ENCODE results near the gene RBM15. TPM values are rescaled to one million over a fixed set of nuclear protein-coding genes. Genes with fewer than 3 reads are reported as not detected.

The RBM15 gene
- total RNA-seq, 1 donor from 2014 or later: 36.6 TPM

DNA sequence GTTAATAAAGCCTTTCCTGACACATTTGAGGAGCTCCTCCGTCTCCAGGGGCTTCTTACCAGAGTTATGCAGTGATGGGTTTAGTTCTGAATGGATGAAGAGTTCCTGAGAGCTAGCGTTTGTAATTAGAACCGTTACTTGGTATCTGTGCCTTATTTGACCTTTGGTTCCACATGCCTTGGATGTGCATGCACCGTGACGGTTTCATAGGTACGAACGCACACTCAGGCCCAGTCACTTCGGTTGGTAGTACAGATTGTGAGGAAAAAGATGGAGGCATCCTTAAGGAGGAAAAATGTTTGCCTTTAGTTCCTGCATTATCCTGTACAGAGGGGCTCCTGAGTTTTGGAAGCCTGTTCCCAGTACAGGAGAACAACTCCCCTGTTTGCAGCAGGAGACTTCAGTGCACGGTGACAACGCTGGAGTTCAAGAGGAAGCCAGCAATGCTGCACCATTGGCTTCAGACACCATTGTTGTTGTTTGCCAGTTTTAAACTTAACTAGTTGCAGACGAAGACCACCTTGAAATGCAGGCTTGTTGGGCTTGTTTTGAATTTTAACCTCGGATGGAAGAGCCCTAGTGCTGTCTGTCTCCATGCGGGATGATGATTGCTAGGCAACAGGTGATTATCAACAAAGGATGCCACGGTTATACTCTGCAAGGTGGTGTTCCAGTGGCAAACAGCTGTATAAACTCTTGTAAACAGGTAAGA lies 8.2 kb downstream of the RBM15 start:
- H3K4me3 ChIP-seq: no peak overlapping the region
- no peaks in the 10 kb centered on the region for H3K9me3 ChIP-seq
- H3K27me3 ChIP-seq: no peaks in the 10 kb centered on the region
- H3K4me1 ChIP-seq: peaks cover 93% of the 10 kb centered on the region
- no peak overlapping the region for H3K27ac ChIP-seq
- intact Hi-C loops (cut with DNase I): no loop called here
- DNase-seq (ENCODE audit: extremely low spot score in 2 of 2): no peak
- H3K36me3 ChIP-seq: peaks cover 0 to 9% of the 10 kb centered on the region in 2 donors
- TF ChIP-seq, protein P1, sequence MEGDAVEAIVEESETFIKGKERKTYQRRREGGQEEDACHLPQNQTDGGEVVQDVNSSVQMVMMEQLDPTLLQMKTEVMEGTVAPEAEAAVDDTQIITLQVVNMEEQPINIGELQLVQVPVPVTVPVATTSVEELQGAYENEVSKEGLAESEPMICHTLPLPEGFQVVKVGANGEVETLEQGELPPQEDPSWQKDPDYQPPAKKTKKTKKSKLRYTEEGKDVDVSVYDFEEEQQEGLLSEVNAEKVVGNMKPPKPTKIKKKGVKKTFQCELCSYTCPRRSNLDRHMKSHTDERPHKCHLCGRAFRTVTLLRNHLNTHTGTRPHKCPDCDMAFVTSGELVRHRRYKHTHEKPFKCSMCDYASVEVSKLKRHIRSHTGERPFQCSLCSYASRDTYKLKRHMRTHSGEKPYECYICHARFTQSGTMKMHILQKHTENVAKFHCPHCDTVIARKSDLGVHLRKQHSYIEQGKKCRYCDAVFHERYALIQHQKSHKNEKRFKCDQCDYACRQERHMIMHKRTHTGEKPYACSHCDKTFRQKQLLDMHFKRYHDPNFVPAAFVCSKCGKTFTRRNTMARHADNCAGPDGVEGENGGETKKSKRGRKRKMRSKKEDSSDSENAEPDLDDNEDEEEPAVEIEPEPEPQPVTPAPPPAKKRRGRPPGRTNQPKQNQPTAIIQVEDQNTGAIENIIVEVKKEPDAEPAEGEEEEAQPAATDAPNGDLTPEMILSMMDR (IDR thresholded peaks at IDR 0.05): no peak
- TF ChIP-seq POLR2A (IDR thresholded peaks at IDR 0.05) (no peak), POLR2AphosphoS5 (IDR thresholded peaks at IDR 0.05; ENCODE audit: insufficient read depth in 1 of 2, low read depth in 1 of 2) (no peak)

DNA sequence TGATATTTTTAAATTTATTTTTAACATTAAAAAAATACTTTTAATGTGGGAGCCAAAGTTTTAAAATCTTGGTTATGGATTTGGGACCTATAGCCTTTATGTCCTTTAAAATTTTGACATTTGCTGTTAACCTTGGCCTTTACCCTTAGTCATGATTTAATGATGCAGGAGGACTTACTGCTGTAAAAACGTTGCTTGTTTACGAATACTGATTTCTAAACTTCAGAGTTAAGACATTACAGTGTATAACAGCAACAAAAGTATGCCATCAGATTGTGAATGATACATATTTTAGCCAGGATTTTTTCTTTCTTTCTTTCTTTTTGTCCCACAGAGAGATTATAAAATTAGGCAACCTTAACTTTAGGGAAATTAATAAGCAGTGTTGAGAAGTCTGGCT lies 8.9 kb downstream of the RBM15 start:
- no peak overlapping the region for H3K27ac ChIP-seq
- peaks cover 0 to 9% of the 10 kb centered on the region in 2 donors for H3K36me3 ChIP-seq
- no peaks in the 10 kb centered on the region for H3K27me3 ChIP-seq
- H3K4me3 ChIP-seq: no peak overlapping the region
- H3K9me3 ChIP-seq: no peaks in the 10 kb centered on the region
- peaks cover 86% of the 10 kb centered on the region for H3K4me1 ChIP-seq
- no peak for DNase-seq (ENCODE audit: extremely low spot score in 2 of 2)
- intact Hi-C loops (cut with DNase I): no loop called here
- TF ChIP-seq POLR2A (IDR thresholded peaks at IDR 0.05): no peak
- TF ChIP-seq, protein P1 (IDR thresholded peaks at IDR 0.05): no peak

DNA sequence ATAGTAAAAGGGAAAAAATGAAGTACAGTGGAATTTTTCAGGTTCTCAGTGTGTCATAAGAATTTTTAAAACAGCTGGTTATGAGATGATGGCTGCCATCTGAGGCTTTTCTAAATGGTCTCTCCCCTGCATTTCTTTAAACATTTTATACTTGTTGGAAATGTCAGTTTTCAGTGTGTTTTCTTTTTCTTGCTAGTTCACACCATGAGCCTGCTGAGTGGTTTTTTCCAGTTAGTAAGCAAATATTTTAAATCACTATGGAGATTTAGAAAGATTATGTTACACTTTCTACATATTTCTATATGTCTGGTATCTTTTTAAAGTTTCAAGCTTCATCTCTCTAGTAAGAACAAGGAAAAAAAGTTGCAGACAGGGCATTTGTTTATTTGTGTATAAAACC lies 9.6 kb downstream of the RBM15 start:
- Histone ChIP-seq H3K27me3 (no peaks in the 10 kb centered on the region), H3K9me3 (no peaks in the 10 kb centered on the region), H3K36me3 (peaks cover 0 to 9% of the 10 kb centered on the region in 2 donors), H3K4me1 (peaks cover 79% of the 10 kb centered on the region), H3K4me3 (no peak overlapping the region), H3K27ac (no peak overlapping the region)
- DNase-seq (ENCODE audit: extremely low spot score in 2 of 2): no peak
- TF ChIP-seq, protein P1 (IDR thresholded peaks at IDR 0.05): no peak
- TF ChIP-seq POLR2A (IDR thresholded peaks at IDR 0.05) (no peak), POLR2AphosphoS5 (IDR thresholded peaks at IDR 0.05; ENCODE audit: insufficient read depth in 1 of 2, low read depth in 1 of 2) (no peak)
- intact Hi-C loops (cut with DNase I): no loop called here

DNA sequence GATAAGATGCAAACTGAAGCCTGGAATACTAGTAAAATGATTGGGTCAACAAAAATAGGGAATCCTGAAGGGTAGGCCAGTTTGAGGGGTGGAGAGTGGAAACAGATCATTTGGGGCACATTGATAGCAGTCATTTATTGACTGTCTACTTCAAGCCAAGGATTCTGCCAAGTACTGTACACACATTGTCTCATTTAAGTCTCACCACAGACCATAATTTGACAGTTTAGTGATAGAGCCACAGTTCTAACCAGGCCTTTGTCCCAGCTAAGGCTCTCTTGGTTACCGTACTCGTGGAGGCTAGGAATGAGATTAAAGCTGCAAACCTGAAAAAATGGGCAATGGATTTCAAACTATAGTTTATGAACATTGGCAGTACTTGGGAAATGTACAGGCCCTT lies 11.2 kb downstream of the RBM15 start:
- TF ChIP-seq, protein P1 (IDR thresholded peaks at IDR 0.05): no peak
- TF ChIP-seq POLR2A (IDR thresholded peaks at IDR 0.05): no peak
- no peak for TF ChIP-seq POLR2AphosphoS5 (IDR thresholded peaks at IDR 0.05; ENCODE audit: insufficient read depth in 1 of 2, low read depth in 1 of 2)
- H3K9me3 ChIP-seq: no peaks in the 10 kb centered on the region
- no peak overlapping the region for H3K27ac ChIP-seq
- H3K4me1 ChIP-seq: peaks cover 63% of the 10 kb centered on the region
- H3K36me3 ChIP-seq: peaks cover 0 to 5% of the 10 kb centered on the region in 2 donors
- no peaks in the 10 kb centered on the region for H3K27me3 ChIP-seq
- no peak overlapping the region for H3K4me3 ChIP-seq
- DNase-seq (ENCODE audit: extremely low spot score in 2 of 2): no peak
- intact Hi-C loops (cut with DNase I): no loop called here

DNA sequence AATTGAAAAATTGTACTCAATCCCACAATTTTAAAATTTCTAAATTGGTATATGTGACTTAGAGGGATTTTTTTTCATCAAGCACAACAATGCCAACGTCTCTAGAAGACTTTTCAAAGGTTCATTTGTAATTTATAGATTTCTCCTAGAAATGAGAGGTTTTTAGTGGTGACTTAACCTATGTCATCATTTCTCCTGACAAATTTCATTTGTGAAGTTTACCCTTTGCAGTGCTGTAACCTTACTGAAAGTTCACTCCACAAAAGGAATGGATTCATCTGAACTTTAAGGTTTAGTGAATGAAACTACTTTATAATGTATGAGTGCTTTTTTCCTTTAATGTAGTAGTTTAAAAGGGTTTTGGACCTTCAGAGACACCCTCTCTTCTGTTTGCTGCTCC lies 16.1 kb downstream of the RBM15 start:
- Histone ChIP-seq H3K4me3 (no peak overlapping the region), H3K36me3 (no peaks in the 10 kb centered on the region), H3K9me3 (no peaks in the 10 kb centered on the region), H3K27ac (no peak overlapping the region), H3K27me3 (no peaks in the 10 kb centered on the region), H3K4me1 (peaks cover 22% of the 10 kb centered on the region)
- TF ChIP-seq, protein P1 (IDR thresholded peaks at IDR 0.05): no peak
- DNase-seq (ENCODE audit: extremely low spot score in 2 of 2): no peak
- intact Hi-C loops (cut with DNase I): no loop called here

Data from vagina (tissue), 2 donors.